ENCODE results near the gene CES3.

CES3 gene

GRCh38 chr16:66961065-66961744, at the start of gene CES3:
Gene CES3, plus strand, starts transcription at chr16:66961266. Its CDS starts 42 bp downstream, at chr16:66961308.
- peak; percentile 48 to 66 for DNase-seq

- no peak for DNase-seq
These were observed 49.3 kb upstream of the CES3 start for GRCh38 chr16:66911801-66912200.

- no peak for DNase-seq
These were observed 48.0 kb upstream of the CES3 start for GRCh38 chr16:66913081-66913480.

- no peak for DNase-seq
These were observed 47.4 kb upstream of the CES3 start for GRCh38 chr16:66913711-66914110.

- DNase-seq, result no peak
These were observed 46.5 kb upstream of the CES3 start for GRCh38 chr16:66914541-66914940.

GRCh38 chr16:66915041-66915440, 46.0 kb upstream of the CES3 start:
- no peak for DNase-seq

- no peak for DNase-seq
These were observed 44.5 kb upstream of the CES3 start for GRCh38 chr16:66916518-66916917.

GRCh38 chr16:66917741-66918140, 43.3 kb upstream of the CES3 start:
- no peak for DNase-seq

- DNase-seq, result no peak
These were observed 42.7 kb upstream of the CES3 start for GRCh38 chr16:66918355-66918754.

- DNase-seq, result no peak
These were observed 42.1 kb upstream of the CES3 start, which contains the start of gene CDH16 for GRCh38 chr16:66918803-66919568. Gene CDH16, minus strand, starts transcription at chr16:66918885. Its CDS starts 820 bp downstream, at chr16:66918065.

- no peak for DNase-seq
These were observed 41.3 kb upstream of the CES3 start for GRCh38 chr16:66919569-66920298.

GRCh38 chr16:66920299-66920590, 40.8 kb upstream of the CES3 start:
- no peak for DNase-seq

GRCh38 chr16:66920924-66921680, 40.0 kb upstream of the CES3 start:
- DNase-seq, result no peak

GRCh38 chr16:66921729-66922450, 39.2 kb upstream of the CES3 start:
- DNase-seq, result no peak

- no peak for DNase-seq
These were observed 37.8 kb upstream of the CES3 start for GRCh38 chr16:66923247-66923731.

GRCh38 chr16:66923866-66924265, 37.2 kb upstream of the CES3 start:
- no peak for DNase-seq

GRCh38 chr16:66924527-66925321, 36.3 kb upstream of the CES3 start:
- DNase-seq, result peak; percentile 17 to 42

- DNase-seq, result peak; percentile 16 to 27
These were observed 35.7 kb upstream of the CES3 start, which contains the start of gene RRAD for GRCh38 chr16:66925322-66925840. Gene RRAD, minus strand, starts transcription at chr16:66925535. Its CDS starts 356 bp downstream, at chr16:66925179.

GRCh38 chr16:66926171-66926947, 34.7 kb upstream of the CES3 start:
- no peak for DNase-seq

GRCh38 chr16:66926961-66927436, 34.1 kb upstream of the CES3 start:
- DNase-seq, result no peak

Measured in CD4-positive, alpha-beta T cell treated with Interferon alpha-2 for 1 hour (primary cell).